HG03135 (cell line): ENCODE results near the gene TNIK.
"Not testable (repeated sequence)": the region's sequence is repeated elsewhere in the genome, so short reads cannot be mapped to it uniquely, and the experiment has no call there.

ENCODE experiments used
- ATAC-seq: cut with Tn5 transposase; IDR thresholded peaks from one replicate; pipeline ENCODE4 v1.9.1; 2021; ENCODE audit warnings: mild to moderate bottlenecking, moderate library complexity; ENCODE audit not compliant: unreplicated experiment

TNIK gene

DNA sequence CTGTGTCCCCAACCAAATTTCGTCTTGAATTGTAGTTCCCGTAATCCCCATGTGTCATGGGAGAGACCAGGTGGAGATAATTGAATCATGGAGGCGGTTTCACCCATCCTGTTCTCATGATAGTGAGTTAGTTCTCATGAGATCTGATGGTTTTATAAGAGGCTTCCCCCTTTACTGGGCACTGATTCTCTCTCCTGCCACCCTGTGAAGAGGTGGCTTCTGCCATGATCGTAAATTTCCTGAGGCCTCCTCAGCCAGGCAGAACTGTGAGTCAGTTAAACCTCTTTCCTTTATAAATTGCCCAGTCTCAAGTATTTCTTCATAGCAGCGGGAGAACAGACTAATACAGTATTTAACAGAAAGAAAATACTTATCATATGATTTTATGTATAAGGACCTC, 93.5 kb downstream of the TNIK start:
- ATAC-seq: not testable (repeated sequence)

DNA sequence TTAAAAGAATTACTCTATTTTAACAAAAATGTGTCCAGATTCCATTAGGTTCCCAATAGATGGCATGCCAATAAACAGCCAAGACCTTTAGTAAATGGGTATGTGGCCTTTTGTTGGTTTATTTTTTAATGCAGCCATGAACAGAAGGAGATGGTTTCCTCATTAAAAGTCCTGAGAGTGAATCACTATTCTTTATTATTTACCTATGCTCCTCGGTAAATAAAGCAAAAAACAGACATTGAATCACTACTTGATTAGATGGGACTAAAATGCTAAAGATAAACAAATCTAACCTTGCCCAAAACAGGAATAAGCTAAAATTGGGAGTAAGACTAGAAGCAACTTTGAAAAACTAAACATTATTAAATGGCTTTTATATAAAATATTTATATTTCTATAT, 94.2 kb downstream of the TNIK start:
- ATAC-seq: no peak

GRCh38 chr3:171365489-171365888, 94.7 kb downstream of the TNIK start:
- ATAC-seq: no peak

DNA sequence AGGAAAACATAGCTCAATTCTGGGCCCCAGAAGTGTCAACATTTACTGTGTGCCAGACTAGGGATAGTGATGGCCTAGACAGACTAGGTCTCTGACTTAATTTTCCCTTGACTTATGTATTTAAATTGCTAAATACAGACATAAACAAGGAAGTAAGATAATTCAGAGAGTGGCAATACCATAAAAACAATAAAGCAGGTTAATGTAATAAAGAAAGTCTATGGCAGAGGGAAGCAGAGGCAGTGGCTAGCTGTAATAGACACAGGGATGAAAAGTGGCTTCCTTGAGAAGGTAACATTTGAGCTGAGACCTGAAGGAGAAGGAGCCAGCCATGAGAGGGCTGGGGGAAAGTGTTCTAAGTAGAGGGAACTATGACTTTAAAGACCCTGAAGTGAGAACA, 95.7 kb downstream of the TNIK start:
- no peak for ATAC-seq

- no peak for ATAC-seq
Observed at GRCh38 chr3:171363202-171363601, 97.0 kb downstream of the TNIK start.

DNA sequence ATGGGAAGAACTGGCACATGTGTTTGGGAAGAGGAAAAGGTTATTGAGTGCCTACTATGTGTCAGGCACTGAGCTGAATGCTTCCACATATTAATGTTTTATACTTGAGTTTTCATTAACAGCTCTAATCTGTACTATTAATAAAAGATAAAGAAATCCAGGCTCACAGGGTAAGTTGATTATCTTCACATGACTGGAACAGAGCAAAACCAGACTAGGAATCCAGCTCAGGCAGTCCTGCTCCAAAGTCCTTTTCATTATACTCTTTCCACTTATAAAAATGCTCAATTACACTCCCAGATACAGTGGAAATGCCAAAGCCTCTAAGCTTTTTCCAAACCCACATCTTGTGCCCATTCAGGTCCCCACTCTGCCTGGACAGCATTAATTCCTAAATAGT, 97.6 kb downstream of the TNIK start:
- ATAC-seq: no peak

- ATAC-seq: no peak
Observed at GRCh38 chr3:171358881-171359198, 101.4 kb downstream of the TNIK start.

DNA sequence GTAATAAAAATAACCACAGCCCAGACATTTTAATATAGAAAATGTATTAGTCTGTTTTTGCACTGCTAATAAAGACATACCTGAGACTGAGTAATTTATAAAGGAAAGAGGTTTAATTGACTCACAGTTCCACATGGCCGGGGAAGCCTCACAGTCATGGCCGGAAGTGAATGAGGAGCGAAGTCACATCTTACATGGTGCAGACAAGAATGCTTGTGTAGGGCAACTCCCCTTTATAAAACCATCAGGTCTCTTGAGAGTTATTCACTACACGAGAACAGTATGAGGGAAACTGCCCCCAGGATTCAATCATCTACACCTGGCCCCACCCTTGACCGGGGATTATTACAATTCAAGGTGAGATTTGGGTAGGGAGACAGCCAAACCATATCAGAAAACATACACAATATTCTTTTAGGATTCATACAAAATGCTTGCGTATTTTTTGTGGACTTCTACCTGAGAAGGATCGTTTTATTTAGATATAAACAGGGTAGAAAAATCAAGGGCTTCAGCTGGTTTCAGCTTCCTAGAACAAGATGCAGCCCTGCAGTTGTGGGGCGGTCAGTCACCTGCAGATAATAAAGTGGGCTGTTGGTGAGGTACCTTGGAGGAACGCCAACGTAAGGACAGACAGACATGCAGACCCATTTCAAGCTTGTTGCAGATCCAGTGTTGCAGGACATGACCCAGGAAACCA, 101.9 kb downstream of the TNIK start:
- no peak for ATAC-seq

DNA sequence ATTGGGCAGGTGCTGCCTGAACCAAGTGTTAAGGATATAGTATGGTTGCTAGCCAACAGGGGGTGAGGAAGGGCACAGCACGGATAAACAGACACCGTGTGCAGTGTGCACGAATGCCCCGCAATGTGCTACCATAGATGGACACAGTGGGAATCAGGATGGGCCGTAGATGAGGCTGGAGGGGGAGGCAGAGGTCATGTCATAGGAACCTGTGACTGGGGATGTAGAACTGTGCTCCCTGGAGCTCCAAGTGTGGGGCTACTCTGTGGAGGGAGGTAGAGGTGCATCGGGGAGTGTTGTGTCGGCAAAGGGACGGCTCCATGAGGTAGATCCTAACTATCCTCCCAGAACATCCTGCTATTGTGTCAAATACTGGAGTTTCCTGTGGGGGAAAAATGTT, 102.5 kb downstream of the TNIK start:
- ATAC-seq: no peak

DNA sequence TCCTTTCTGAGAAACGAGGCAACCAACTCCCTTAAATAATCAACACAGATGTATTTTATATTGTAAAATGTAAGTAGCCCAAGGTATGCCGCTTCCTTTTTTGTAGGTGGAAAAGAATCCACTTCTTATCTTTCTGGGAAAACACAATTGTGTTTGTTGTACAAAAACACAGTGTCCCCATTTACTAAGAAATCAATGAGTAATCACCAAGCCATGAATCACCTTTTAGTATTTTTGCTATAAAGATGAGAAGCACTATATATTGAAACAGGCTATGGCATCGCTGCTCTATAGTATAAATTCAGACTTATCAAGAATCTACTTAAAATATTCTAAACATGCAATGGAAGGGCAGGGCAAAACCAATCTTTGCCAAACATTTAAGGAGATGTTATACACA, 104.0 kb downstream of the TNIK start:
- no peak for ATAC-seq

DNA sequence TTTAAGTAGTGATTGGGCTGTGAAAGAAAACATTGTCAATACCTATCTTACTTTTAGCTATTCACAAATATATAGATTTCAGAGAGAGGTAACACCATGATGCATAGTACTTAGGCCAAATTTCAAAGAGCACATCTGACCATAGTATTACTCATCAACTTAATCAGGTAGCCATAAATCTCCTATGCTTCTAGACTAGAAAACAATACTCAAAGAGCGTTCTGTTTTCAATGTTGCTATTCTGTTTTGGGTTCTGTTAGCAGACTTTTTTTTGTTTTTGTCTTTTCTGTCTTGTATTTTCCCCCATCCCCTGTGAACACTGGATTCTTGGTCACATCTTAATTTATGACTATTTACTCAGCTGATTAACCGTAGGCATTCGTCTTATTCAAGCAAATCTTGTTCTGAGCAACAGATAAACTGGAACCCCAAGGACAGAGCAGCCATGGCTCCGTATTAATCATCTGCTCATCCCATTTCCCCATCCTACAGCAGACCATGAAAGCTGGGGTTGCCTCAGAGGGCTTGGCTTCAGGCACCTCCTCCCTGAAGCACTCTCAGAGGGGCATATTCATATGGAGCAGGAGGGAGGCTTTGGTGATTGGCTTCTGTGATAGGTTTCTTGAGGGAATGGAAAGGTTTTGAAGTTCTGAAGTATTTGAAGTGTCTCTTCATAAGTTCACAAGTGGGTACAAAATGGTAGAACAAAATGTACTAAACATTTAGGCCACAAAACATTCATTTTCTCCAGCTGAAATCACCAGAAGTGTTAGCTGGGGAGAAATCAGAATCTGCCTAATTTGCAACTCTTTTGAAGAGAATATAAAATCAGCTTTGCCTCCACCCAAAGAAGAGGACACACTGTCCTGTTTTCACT, 105.3 kb downstream of the TNIK start:
- ATAC-seq: no peak

DNA sequence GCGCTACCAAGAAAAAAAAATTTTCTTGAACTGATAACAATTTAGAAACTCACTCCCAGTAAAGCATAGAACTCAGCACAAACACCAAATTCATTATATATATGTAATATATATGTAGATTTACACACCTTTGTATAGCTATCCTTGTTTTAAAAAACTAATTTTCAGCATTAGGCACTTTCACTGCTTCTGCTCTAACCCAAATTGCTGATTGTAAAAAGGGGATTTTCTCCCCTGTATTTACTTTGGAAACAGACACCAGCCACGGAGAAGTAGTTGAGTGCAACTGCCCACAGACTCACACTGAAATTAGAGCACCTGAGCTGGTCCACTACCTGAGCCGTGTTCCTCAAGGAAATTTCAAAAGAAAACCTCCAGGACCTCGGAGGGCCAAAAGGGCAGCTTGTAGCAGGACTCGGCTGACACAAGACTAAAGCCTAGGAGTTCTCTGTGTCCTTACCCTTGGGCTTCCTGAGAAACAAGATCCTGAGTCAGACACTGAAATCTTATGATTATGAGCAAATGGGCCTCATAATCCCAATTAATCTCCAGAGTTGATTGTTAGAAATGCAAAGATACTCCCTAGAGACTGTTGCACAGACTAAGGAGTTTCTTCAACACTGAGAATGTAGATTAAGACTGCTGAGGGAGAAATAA, 106.0 kb downstream of the TNIK start:
- ATAC-seq: no peak

DNA sequence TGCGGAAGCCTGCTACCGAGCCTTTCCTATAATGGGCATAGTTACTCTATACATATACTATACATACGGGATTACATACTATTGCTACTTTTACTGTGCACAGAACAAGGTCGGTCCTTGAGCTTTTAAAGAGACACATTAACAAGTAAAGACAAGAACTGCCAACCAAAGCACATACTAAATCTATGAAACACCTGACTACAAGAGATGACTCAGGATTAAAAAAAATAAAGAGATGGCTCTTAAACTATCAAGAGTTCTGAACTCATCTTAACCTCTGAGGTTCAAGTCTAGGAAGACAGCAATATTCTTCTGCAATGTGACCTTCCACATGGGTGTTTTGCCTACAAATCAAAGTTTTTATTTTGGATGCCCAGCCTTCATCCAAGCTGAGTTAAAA, 106.8 kb downstream of the TNIK start:
- ATAC-seq: no peak

- ATAC-seq: no peak
Observed at GRCh38 chr3:171352387-171352935, 107.7 kb downstream of the TNIK start.

GRCh38 chr3:171351676-171352075, 108.5 kb downstream of the TNIK start:
- no peak for ATAC-seq

DNA sequence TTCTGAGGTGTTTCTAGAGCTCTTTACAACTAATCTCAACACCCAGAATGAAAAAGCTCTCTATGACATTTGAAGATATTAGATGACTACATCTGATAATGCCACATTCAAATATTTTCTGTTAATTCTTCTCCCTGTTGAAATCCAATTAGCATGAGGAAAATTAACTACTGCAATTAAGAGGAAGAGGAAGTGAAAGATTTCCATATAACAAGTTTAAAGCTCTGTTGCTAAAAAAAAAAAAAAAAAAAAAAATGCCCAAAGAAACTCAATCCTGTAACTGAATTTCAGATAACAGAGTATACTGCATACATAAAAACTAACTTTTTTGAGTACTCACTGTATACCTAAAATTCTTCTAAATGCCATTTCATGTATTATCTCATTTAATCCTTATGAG, 109.8 kb downstream of the TNIK start:
- no peak for ATAC-seq

- ATAC-seq: no peak
Observed at GRCh38 chr3:171349392-171349791, 110.8 kb downstream of the TNIK start.

DNA sequence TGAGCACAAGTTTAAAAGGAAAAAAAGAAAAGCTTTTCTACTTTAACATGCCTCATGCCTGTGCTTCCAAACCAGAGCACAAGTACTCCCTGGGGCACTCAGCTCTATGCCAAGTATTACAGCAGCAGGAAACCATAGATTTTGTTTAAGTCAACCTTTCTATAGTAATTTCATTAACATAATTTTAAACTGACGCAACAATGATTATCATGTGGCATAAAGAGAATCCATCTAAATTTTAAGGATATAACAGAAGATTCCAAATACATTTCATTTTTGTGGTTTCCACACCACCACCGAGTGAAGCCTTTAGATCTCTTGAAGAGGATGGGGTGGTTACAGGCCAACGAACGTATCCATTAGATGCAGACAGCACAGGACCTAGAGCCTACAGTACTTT, 112.1 kb downstream of the TNIK start:
- peak; percentile 16 for ATAC-seq

DNA sequence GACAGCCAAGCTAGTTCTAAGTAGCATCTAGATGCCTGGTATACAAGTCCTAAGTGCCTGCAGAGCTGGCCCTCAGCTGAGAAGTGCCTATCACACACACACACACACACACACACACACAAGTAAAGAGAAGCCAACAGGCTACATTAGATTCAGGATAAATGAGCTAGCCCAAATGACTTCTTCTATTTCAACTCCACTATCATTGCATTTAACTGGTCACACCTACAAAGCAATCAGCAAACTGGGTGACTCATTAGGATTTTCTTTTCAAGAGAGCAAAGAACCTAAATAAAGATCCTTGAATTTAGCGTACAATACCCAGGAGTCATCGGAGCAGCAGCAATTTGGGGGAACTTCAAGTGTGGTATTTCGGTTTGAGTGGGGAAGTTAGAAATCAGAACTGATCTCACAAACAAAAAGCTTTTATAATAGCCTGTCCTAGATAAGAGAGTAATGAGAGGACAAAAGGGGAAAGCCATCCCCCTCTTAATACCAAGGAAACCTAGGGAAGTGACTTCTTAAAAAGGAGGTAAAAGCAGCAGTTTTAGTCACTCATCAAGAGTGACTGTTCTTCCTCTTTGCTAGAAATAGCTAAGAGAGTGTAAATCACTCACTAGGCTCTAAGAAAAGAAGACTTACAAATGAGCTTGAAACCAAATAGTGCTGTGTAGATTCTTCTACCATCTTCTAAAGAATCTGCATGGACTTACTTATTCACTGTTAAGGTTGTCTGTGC, 112.7 kb downstream of the TNIK start:
- peak; percentile 48 for ATAC-seq

- no peak for ATAC-seq
Observed at GRCh38 chr3:171346582-171347300, 113.5 kb downstream of the TNIK start.
